Activated T-cell treated with anti-CD3 and anti-CD28 coated beads, Interleukin-2, amount 50 U/mL, for 4 hours (primary cell): Measurements from ENCODE around the gene MYLIP. TPM values are rescaled to one million over a fixed set of nuclear protein-coding genes. Genes with fewer than 3 reads are reported as not detected.
"Not testable (repeated sequence)": the region's sequence is repeated elsewhere in the genome, so short reads cannot be mapped to it uniquely, and the experiment has no call there.

Source experiments
- ATAC-seq, 2 donors: fragments of 200-7000 bp; cut with Tn5 transposase; one replicate each; pipeline ENCODE4 v1.10.0; 2021
- DNase-seq: peaks from one replicate; pipeline ENCODE4 v3.0.0-alpha.2; 2020
- H3K27me3 Mint-ChIP-seq: one replicate; pipeline ENCODE4 v1.8.0; 2021; ENCODE audit warnings: low read depth, mixed read lengths
- H3K36me3 Mint-ChIP-seq: one replicate; pipeline ENCODE4 v1.8.0; 2022; ENCODE audit warnings: mixed read lengths; ENCODE audit not compliant: insufficient read depth
- H3K4me1 Mint-ChIP-seq: one replicate; pipeline ENCODE4 v1.8.0; 2021; ENCODE audit warnings: low read depth, mixed read lengths
- H3K4me3 Mint-ChIP-seq: one replicate; pipeline ENCODE4 v1.8.0; 2021; ENCODE audit warnings: mild to moderate bottlenecking, moderate library complexity, mixed read lengths
- H3K9me3 Mint-ChIP-seq: one replicate; pipeline ENCODE4 v1.8.0; 2021; ENCODE audit warnings: mixed read lengths
- total RNA-seq, 3 donors: library from RNA; stranded (reverse); gene quantifications; one replicate each; pipeline ENCODE4 v1.2.1, GENCODE V29; 2021

Gene MYLIP
- total RNA-seq, 3 donors from 2014 or later = 12.7 to 16.6 (median 13.9) TPM

DNA sequence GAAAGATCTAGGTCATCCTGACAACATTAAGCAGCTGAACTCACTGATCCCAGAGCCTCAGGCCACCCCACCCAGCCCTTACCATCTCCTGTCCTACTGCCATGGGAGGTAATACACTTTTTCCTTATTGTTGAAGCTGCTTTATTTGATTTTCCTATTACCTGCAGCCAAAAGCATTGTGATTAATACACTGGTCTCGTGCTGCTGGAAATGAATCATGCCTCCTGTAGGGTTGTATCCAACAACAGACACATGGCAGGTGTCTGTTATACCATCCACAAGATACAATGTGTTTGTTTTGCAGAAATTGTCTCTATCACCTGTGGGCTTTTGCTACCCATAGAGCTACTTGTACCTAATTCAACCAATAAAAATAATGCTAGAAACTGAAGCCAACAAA, 34.2 kb downstream of the MYLIP start:
- Mint-ChIP-seq H3K27me3 (no peaks in the 10 kb centered on the region), H3K9me3 (no peaks in the 10 kb centered on the region), H3K4me3 (no peak overlapping the region), H3K4me1 (peaks cover 23% of the 10 kb centered on the region), H3K36me3 (no peaks in the 10 kb centered on the region)
- ATAC-seq = no peak
- no peak for DNase-seq

DNA sequence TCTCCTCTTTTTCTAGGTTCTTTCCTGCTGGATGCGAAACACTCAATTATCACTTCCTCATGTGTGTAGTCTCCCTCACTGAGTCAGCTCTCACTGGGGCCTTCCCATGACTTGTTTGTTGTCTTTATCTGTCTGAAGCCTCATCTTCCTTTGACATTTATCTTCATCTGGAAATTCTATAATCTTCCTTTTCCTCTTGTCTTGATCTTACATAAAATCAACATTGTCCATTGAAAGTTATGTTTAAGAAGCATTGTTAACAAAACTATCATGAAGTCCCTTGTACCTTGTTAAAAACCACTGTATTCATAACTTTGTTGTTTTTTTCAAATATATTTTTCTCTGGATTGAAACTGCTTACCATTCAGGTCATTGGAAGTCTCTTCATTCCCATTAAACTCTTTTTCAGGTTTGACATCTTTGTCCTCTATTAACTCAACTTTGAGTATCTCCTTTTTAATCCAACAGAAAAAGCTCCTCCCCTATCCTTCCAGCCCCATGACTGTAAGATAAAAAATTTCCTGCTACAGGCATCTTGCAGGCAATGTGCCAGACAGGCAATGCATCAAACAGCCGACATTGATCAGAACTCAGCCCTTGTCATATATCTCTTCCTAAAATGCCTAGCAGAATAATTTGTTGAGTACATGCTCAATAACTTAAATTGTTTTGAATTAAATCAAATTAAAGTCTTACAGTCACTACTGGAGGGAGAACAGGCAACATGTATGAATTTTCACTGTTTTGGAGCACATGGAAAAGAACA, 34.8 kb downstream of the MYLIP start:
- H3K36me3 Mint-ChIP-seq = no peaks in the 10 kb centered on the region

DNA sequence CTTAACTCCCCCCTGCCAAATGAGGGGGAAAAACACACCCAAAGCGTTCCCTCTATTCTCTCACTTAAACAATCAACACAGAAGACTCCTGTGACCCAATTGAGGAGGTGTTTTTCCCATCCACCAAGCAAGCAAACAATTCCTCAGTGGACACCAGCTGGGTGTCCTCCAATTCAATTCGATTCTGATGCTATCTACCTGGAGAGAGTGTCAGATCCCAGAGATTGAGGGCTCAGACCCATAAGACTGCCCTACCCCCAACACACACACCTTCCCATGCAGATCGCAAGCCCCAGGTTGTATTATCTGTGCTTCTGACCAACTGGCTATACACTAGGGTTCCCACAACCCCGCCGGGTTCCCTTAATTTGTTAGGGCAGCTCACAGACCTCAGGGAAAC, 36.8 kb downstream of the MYLIP start:
- Mint-ChIP-seq H3K9me3 (no peaks in the 10 kb centered on the region), H3K27me3 (no peaks in the 10 kb centered on the region), H3K4me3 (no peak overlapping the region), H3K4me1 (peaks cover 32% of the 10 kb centered on the region), H3K36me3 (no peaks in the 10 kb centered on the region)
- ATAC-seq (no peak), DNase-seq (no peak)

More for the DNA sequence above, 34.8 kb downstream of the MYLIP start:
- Mint-ChIP-seq H3K9me3 (no peaks in the 10 kb centered on the region), H3K4me3 (no peak overlapping the region), H3K4me1 (peaks cover 29% of the 10 kb centered on the region), H3K27me3 (no peaks in the 10 kb centered on the region)
- DNase-seq (no peak), ATAC-seq (no peak)

DNA sequence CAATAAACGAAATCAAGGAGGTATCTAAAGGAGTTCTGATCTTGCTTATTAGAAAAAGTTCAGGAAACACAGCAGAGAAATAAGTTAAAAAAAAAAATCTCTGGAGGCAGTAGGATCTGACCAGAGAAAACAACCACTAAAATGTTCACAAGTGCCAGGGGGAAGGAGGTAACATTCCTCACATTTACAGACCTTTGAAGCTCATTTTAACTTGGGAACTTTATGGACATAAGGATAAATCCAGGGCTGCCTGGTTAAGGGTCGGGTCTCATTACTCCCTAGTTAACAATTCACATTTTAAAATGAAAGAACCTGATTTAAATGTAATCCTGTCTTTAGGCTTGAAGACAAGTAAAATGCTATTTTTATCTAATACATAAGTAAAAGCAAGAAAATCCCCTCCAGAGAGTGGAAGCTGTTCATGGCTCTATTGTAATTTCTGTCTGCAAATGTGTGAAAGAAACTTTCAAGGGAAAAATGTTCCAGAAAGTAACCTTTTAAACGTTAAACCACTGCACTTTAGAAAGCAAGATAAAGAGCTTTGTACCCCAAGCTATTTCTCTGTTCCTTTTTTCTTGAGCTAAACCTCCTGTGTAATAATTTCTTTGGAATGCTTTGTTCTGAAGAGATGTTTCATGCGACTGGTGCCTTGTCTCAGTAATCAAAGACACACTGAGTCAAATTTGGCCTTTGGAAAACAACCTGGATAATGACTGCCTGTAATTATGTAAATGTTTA, 38.2 kb downstream of the MYLIP start:
- H3K36me3 Mint-ChIP-seq = no peaks in the 10 kb centered on the region
- H3K9me3 Mint-ChIP-seq = no peaks in the 10 kb centered on the region
- no peaks in the 10 kb centered on the region for H3K27me3 Mint-ChIP-seq
- H3K4me3 Mint-ChIP-seq = no peak overlapping the region
- ATAC-seq (no peak), DNase-seq (no peak)
- H3K4me1 Mint-ChIP-seq = peaks cover 32% of the 10 kb centered on the region

DNA sequence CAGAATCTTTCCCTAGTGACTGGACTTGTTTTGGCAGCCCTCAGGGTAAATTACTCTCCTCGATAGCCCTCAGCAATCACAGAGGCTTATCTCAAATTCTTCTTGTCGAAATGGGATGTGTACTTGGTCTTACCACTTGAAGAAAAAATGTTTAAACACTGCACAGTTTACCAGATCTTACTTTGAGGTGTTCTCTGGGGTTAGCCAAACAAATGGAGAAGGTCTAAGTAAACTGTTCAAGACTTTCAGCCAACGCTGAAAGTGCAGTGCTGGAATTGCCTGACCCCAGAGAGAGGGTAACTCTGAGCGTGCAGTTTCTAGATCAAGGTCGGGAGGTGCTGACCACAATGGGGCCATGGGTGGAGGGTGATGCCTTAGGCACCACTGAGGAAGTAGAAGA, 39.2 kb downstream of the MYLIP start:
- ATAC-seq = no peak
- H3K27me3 Mint-ChIP-seq = no peaks in the 10 kb centered on the region
- H3K4me1 Mint-ChIP-seq = peaks cover 25% of the 10 kb centered on the region
- H3K9me3 Mint-ChIP-seq = no peaks in the 10 kb centered on the region
- H3K36me3 Mint-ChIP-seq = no peaks in the 10 kb centered on the region
- DNase-seq = no peak
- H3K4me3 Mint-ChIP-seq = no peak overlapping the region

GRCh38 chr6:16168858-16169257, 40.0 kb downstream of the MYLIP start:
- no peak for DNase-seq
- no peaks in the 10 kb centered on the region for H3K36me3 Mint-ChIP-seq
- ATAC-seq = peak in 1 of 2 donors; percentile 25
- no peak overlapping the region for H3K4me3 Mint-ChIP-seq
- peaks cover 19% of the 10 kb centered on the region for H3K4me1 Mint-ChIP-seq
- no peaks in the 10 kb centered on the region for H3K9me3 Mint-ChIP-seq
- H3K27me3 Mint-ChIP-seq = no peaks in the 10 kb centered on the region

DNA sequence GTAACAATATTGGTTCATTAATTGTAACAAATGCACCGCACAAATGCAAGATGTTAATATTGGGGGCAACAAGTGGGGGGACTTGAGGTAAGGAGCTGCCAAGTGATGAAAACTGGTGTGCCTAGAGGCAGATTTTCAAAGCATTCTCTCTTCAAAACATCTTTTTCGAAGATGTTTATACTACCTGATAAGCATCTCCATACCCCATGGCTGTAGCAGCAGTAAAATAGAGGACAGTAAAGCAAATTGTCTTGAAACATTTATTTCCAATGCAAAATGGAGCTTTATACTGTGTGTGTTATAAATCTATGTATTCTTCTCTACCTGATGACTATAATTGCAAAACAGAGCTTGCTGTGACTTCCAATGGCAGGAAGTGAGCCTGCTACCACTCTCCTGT, 42.5 kb downstream of the MYLIP start:
- Mint-ChIP-seq H3K27me3 (peaks cover 2% of the 10 kb centered on the region), H3K4me3 (no peak overlapping the region), H3K4me1 (peaks cover 23% of the 10 kb centered on the region), H3K9me3 (no peaks in the 10 kb centered on the region), H3K36me3 (no peaks in the 10 kb centered on the region)
- ATAC-seq = no peak
- DNase-seq = no peak

GRCh38 chr6:16173167-16173940, 44.5 kb downstream of the MYLIP start:
- peaks cover 2% of the 10 kb centered on the region for H3K27me3 Mint-ChIP-seq
- DNase-seq (no peak), ATAC-seq (no peak)
- H3K4me3 Mint-ChIP-seq = no peak overlapping the region
- H3K36me3 Mint-ChIP-seq = no peaks in the 10 kb centered on the region
- H3K4me1 Mint-ChIP-seq = peaks cover 15% of the 10 kb centered on the region
- no peaks in the 10 kb centered on the region for H3K9me3 Mint-ChIP-seq

GRCh38 chr6:16174416-16175078, 45.7 kb downstream of the MYLIP start:
- peaks cover 4% of the 10 kb centered on the region for H3K9me3 Mint-ChIP-seq
- no peaks in the 10 kb centered on the region for H3K36me3 Mint-ChIP-seq
- ATAC-seq (no peak), DNase-seq (no peak)
- H3K27me3 Mint-ChIP-seq = peaks cover 2% of the 10 kb centered on the region
- H3K4me3 Mint-ChIP-seq = no peak overlapping the region
- H3K4me1 Mint-ChIP-seq = peaks cover 14% of the 10 kb centered on the region

- not testable (repeated sequence) for H3K27me3 Mint-ChIP-seq, ATAC-seq, H3K36me3 Mint-ChIP-seq, H3K4me3 Mint-ChIP-seq, DNase-seq
- Mint-ChIP-seq H3K4me1 (peaks cover 23% of the 10 kb centered on the region), H3K9me3 (peaks cover 13% of the 10 kb centered on the region)
These were observed 47.7 kb downstream of the MYLIP start for GRCh38 chr6:16176600-16176999.

DNA sequence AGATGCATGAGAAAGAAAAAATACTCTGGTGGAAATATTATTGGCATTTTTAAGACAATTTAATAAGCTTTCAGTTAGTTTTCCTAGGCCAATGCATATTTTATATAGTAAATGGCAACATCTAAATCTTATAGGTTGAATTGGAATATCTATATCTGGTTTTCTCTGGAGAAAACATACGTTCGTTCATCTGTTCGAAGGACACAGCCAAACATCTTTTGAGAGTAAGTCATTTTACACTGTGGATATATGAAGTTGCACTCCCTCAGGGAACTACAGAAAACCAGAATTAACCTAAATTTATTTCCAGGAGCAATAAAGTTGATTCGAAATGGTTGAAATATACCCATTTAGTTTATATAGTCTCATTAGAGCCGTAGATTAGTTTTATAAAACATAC, 49.0 kb downstream of the MYLIP start:
- peaks cover 2% of the 10 kb centered on the region for H3K27me3 Mint-ChIP-seq
- peaks cover 1% of the 10 kb centered on the region for H3K36me3 Mint-ChIP-seq
- DNase-seq (no peak), ATAC-seq (no peak)
- no peak overlapping the region for H3K4me3 Mint-ChIP-seq
- peaks cover 13% of the 10 kb centered on the region for H3K9me3 Mint-ChIP-seq
- H3K4me1 Mint-ChIP-seq = peaks cover 22% of the 10 kb centered on the region

- DNase-seq (no peak), ATAC-seq (no peak)
- Mint-ChIP-seq H3K36me3 (peaks cover 1% of the 10 kb centered on the region), H3K4me3 (no peak overlapping the region), H3K4me1 (peaks cover 27% of the 10 kb centered on the region), H3K27me3 (peaks cover 2% of the 10 kb centered on the region), H3K9me3 (peaks cover 13% of the 10 kb centered on the region)
These were observed 49.5 kb downstream of the MYLIP start for GRCh38 chr6:16178351-16178750.

DNA sequence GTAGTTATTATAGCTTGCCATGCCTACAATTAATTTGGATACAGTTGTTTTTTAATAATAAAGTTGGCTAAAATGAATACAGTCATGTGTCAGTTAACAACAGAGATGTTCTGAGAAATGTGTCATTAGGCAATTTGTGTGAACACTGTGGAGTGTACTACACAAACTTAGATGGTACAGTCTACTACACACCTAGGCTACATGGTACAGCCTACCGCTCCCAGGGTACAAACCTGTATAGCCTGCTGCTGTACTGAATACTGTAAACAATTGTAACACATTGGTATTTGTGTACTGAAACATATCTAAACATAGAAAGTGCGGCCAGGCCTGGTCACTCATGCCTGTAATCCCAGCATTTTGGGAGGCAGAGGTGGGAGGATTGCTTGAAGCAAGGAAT, 50.2 kb downstream of the MYLIP start:
- Mint-ChIP-seq H3K27me3 (peaks cover 2% of the 10 kb centered on the region), H3K4me3 (no peak overlapping the region), H3K4me1 (peaks cover 27% of the 10 kb centered on the region), H3K36me3 (peaks cover 1% of the 10 kb centered on the region), H3K9me3 (peaks cover 13% of the 10 kb centered on the region)
- ATAC-seq = no peak
- no peak for DNase-seq

GRCh38 chr6:16179970-16180431, 51.1 kb downstream of the MYLIP start:
- no peak for DNase-seq
- H3K4me1 Mint-ChIP-seq = peaks cover 24% of the 10 kb centered on the region
- peak; percentile 55 to 61 for ATAC-seq

More at GRCh38 chr6:16179970-16180431, 51.1 kb downstream of the MYLIP start:
- Mint-ChIP-seq H3K9me3 (peaks cover 13% of the 10 kb centered on the region), H3K36me3 (peaks cover 1% of the 10 kb centered on the region), H3K4me3 (peak overlapping the region; percentile 54), H3K27me3 (peaks cover 2% of the 10 kb centered on the region)
